Adrenal gland (tissue), 12 donors: ENCODE results near the gene REM1. TPM values are rescaled to one million over a fixed set of nuclear protein-coding genes. Genes with fewer than 3 reads are reported as not detected.
"Not testable (repeated sequence)": the region's sequence is repeated elsewhere in the genome, so short reads cannot be mapped to it uniquely, and the experiment has no call there.

ENCODE experiments used
- DNase-seq, 7 donors: peaks; one replicate each; pipeline ENCODE4 v3.0.0-alpha.2; 2019 to 2020
- H3K27ac ChIP-seq, 5 donors: fragments of 200-600 bp; sonication (generic) in 4 of 5; 1 replicate in 3 of 5; 2 replicates in 2 of 5; pipeline versions ENCODE4 v1.5.1 to v1.8.0; 2016 to 2020; ENCODE audit warnings: mild to moderate bottlenecking in 1 of 5
- H3K27me3 ChIP-seq: fragments of 200-600 bp; 2 replicates; pipeline ENCODE4 v1.8.0; 2021
- H3K36me3 ChIP-seq, 2 donors: fragments of 200-600 bp; replicated peaks in 1 of 2; 1 replicate in 1 of 2; 2 replicates in 1 of 2; pipeline versions ENCODE4 v1.5.1 to v1.8.0; 2018 to 2022
- H3K4me1 ChIP-seq, 2 donors: fragments of 200-600 bp; replicated peaks in 1 of 2; 1 replicate in 1 of 2; 2 replicates in 1 of 2; pipeline versions ENCODE4 v1.5.1 to v1.8.0; 2018 to 2021
- H3K4me3 ChIP-seq, 4 donors: fragments of 200-600 bp; sonication (generic) in 3 of 4; one replicate each; pipeline ENCODE4 v1.5.1; 2016 to 2018
- H3K9me3 ChIP-seq, 3 donors: fragments of 200-600 bp; sonication (generic) in 1 of 3; replicated peaks in 1 of 3; 1 replicate in 2 of 3; 2 replicates in 1 of 3; pipeline versions ENCODE4 v1.5.1 to v1.8.0; 2016 to 2021
- POLR2A ChIP-seq, 2 donors: fragments of 450-650 bp; IDR thresholded peaks; one replicate each; pipeline ENCODE4 v1.6.1; 2017; ENCODE audit warnings: antibody characterized with exemption in 2 of 2, mild to moderate bottlenecking in 2 of 2, moderate library complexity in 1 of 2
- WGBS, 4 donors: extraction: QIAGEN DNeasy Blood & Tissue Kit in 2 of 4; methylation state at CpG; one replicate each; pipeline versions ENCODE4 v1.1.5 to v1.1.7; 2013 to 2017; 5-methylcytosine and 5-hydroxymethylcytosine counted together
- intact Hi-C, 2 donors: fragments of 100-400 bp; cut with DNase I; formaldehyde crosslinking; loops; one replicate each; pipeline versions ENCODE4 v1.14.1 to v1.15.0; 2022 to 2023
- polyA plus RNA-seq, 3 donors: library from polyadenylated mRNA; stranded (reverse); fragments of 200-250 nt in 2 of 3; fragments of 350-450 nt in 1 of 3; fragmentation: Illumina TruSeq in 1 of 3; extraction: RNeasy Lipid Tissue Mini Kit (QIAGEN cat#74804) in 1 of 3; gene quantifications; one replicate each; pipeline ENCODE4 v1.2.3, GENCODE V29; 2013 to 2014
- total RNA-seq, 9 donors: library from RNA; depleted of rRNA in 4 of 9; stranded (reverse); fragments of >200 nt in 4 of 9; fragments of 120-200 nt in 1 of 9; fragmentation: NEBNext Ultra II Directional in 1 of 9; extraction: Animal tissue kit (Norgen Biotek cat#: 25700) in 1 of 9; gene quantifications; one replicate each; pipeline versions ENCODE4 v1.1.0 to v1.2.4, GENCODE V29; 2013 to 2023
- TF ChIP-seq, protein P1 (sequence below), 6 experiments: fragments of 450-650 bp in 4 of 6; fragments of 200-600 bp in 2 of 6; sonication (generic) in 1 of 6; IDR thresholded peaks; 1 replicate in 5 of 6; 2 replicates in 1 of 6; pipeline versions ENCODE4 v1.5.1 to v1.8.0; 2016 to 2021; ENCODE audit warnings: antibody characterized with exemption in 6 of 6, mild to moderate bottlenecking in 2 of 6, moderate library complexity in 1 of 6
- donor health status: healthy with polysubstance abuse.
- donor health status: Bipolar disorder and iron deficiency.
- donor health status: DM: yes; HTN: yes; CAD: no.
- donor health status: DM: no; HTN: no; CAD: no.
- donor health status: DM: no; HTN: no; CAD: no.
- donor health status: DM: yes; HTN: yes; CAD: no.

Gene REM1
- total and polyA plus RNA-seq, 12 donors: 0.26 to 19.3 (median 2.5) TPM

GRCh38 chr20:31452575-31452974 lies 22.5 kb upstream of the REM1 start:
- WGBS, 4 donors: 48 to 71% (median 65%) methylated on average over 2 of the region's 2 CpGs
- H3K27ac ChIP-seq: no peak overlapping the region
- H3K9me3 ChIP-seq: no peaks in the 10 kb centered on the region
- intact Hi-C loops: no loop called here
- H3K36me3 ChIP-seq: no peaks in the 10 kb centered on the region
- no peaks in the 10 kb centered on the region for H3K4me1 ChIP-seq
- H3K27me3 ChIP-seq: peaks cover under 1% of the 10 kb centered on the region
- TF ChIP-seq, protein P1, sequence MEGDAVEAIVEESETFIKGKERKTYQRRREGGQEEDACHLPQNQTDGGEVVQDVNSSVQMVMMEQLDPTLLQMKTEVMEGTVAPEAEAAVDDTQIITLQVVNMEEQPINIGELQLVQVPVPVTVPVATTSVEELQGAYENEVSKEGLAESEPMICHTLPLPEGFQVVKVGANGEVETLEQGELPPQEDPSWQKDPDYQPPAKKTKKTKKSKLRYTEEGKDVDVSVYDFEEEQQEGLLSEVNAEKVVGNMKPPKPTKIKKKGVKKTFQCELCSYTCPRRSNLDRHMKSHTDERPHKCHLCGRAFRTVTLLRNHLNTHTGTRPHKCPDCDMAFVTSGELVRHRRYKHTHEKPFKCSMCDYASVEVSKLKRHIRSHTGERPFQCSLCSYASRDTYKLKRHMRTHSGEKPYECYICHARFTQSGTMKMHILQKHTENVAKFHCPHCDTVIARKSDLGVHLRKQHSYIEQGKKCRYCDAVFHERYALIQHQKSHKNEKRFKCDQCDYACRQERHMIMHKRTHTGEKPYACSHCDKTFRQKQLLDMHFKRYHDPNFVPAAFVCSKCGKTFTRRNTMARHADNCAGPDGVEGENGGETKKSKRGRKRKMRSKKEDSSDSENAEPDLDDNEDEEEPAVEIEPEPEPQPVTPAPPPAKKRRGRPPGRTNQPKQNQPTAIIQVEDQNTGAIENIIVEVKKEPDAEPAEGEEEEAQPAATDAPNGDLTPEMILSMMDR (IDR thresholded peaks at IDR 0.05): no peak
- no peak for TF ChIP-seq POLR2A (IDR thresholded peaks at IDR 0.05)
- DNase-seq: no peak
- no peak overlapping the region for H3K4me3 ChIP-seq

DNA sequence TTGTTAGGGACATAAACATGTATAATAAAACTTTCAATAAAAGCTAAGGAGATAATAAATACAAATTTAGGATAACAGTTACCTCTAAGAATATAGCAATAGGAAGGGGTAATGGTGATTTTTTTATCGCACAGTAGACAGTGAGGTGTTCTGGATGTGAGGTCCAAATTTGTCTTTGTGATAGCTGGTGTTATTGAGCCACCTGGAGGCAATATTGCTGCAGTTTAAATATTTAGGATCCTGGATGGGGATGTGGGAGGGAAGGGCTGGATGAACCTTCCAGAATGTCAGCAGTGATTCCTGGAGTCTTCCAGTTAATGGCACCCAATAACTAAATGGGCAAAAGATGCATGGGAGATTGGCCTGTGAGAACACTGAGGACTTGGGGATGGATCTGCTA lies 20.7 kb upstream of the REM1 start:
- Histone ChIP-seq H3K9me3 (no peaks in the 10 kb centered on the region), H3K4me3 (no peak overlapping the region), H3K27ac (no peak overlapping the region), H3K27me3 (peaks cover 13% of the 10 kb centered on the region), H3K36me3 (no peaks in the 10 kb centered on the region), H3K4me1 (no peaks in the 10 kb centered on the region)
- no peak for DNase-seq
- 86 to 97% (median 88%) methylated on average over 1 of the region's 1 CpG for WGBS, 4 donors
- intact Hi-C loops: no loop called here
- no peak for TF ChIP-seq POLR2A (IDR thresholded peaks at IDR 0.05)
- TF ChIP-seq, protein P1 (IDR thresholded peaks at IDR 0.05): no peak

DNA sequence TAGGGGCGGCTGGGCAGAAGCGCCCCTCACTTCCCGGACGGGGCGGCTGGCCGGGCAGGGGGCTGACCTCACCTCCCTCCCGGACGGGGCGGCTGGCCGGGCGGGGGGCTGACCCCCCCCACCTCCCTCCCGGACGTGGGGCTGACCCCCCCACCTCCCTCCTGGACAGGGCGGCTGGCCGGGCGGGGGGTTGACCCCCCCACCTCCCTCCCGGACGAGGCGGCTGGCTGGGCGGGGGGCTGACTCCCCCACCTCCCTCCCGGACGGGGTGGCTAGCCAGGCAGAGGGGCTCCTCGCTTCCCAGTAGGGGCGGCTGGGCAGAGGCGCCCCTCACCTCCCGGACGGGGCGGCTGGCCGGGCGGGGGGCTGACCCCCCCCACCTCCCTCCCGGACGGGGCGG lies 4.1 kb upstream of the REM1 start:
- H3K4me3 ChIP-seq, DNase-seq, H3K9me3 ChIP-seq, intact Hi-C loops, H3K27me3 ChIP-seq, H3K36me3 ChIP-seq, H3K4me1 ChIP-seq, H3K27ac ChIP-seq: not testable (repeated sequence)
- WGBS, 4 donors: 85 to 93% methylated on average over 10 to 22 of the region's 33 CpGs; no CpG with 5 or more reads in 2 of the 4 donors

GRCh38 chr20:31472395-31473330 lies 2.4 kb upstream of the REM1 start:
- DNase-seq: no peak
- Histone ChIP-seq H3K9me3 (no peaks in the 10 kb centered on the region), H3K4me3 (no peak overlapping the region), H3K27me3 (peaks cover 17% of the 10 kb centered on the region), H3K36me3 (no peaks in the 10 kb centered on the region), H3K27ac (no peak overlapping the region), H3K4me1 (peaks cover 0 to 7% of the 10 kb centered on the region in 2 donors)
- WGBS, 4 donors: 53 to 87% (median 67%) methylated on average over 7 to 8 of the region's 8 CpGs
- intact Hi-C loops: no loop called here
- TF ChIP-seq, protein P1 (IDR thresholded peaks at IDR 0.05): no peak
- no peak for TF ChIP-seq POLR2A (IDR thresholded peaks at IDR 0.05)
